Right cardiac atrium (tissue), 5 donors: ENCODE results near the gene NKAPD1. TPM values are rescaled to one million over a fixed set of nuclear protein-coding genes. Genes with fewer than 3 reads are reported as not detected.
A peak's percentile ranks its signal among the peaks of the same experiment; 100 is the strongest.

Experiments used
- ATAC-seq, 2 donors: fragments of 200-7000 bp; cut with Tn5 transposase; one replicate each; pipeline versions ENCODE4 v1.8.0 to v1.9.1; 2020; ENCODE audit warnings: moderate library complexity in 2 of 2, mild to moderate bottlenecking in 1 of 2
- DNase-seq, 3 donors: peaks; one replicate each; pipeline ENCODE4 v3.0.0-alpha.2; 2020
- H3K27ac ChIP-seq: one replicate; pipeline ENCODE4 v1.5.1; 2013; ENCODE audit warnings: mild to moderate bottlenecking, low read length, control low read depth, moderate library complexity
- H3K27me3 ChIP-seq: one replicate; pipeline ENCODE4 v1.6.1; 2013; ENCODE audit not compliant: control insufficient read depth, insufficient read depth
- H3K4me1 ChIP-seq: one replicate; pipeline ENCODE4 v1.6.1; 2013; ENCODE audit warnings: low read length; ENCODE audit not compliant: control insufficient read depth, insufficient read depth
- H3K4me3 ChIP-seq: one replicate; pipeline ENCODE4 v1.5.1; 2013; ENCODE audit warnings: low read length, control low read depth
- H3K9me3 ChIP-seq: one replicate; pipeline ENCODE4 v1.6.1; 2013; ENCODE audit warnings: low read length; ENCODE audit not compliant: control insufficient read depth
- WGBS: extraction: QIAGEN DNeasy Blood & Tissue Kit; methylation state at CpG from one replicate; pipeline ENCODE4 v1.1.7; 2013; 5-methylcytosine and 5-hydroxymethylcytosine counted together
- intact Hi-C, 4 donors: fragments of 100-400 bp; cut with DNase I; formaldehyde crosslinking; loops; one replicate each; pipeline versions ENCODE4 v1.11.0 to v1.14.0; 2022 to 2023
- polyA plus RNA-seq: library from polyadenylated mRNA; stranded (reverse); fragments of 200-250 nt; gene quantifications from one replicate; pipeline ENCODE4 v1.2.3, GENCODE V29; 2013
- total RNA-seq, 4 donors: library from RNA; stranded (reverse); fragmentation: NEBNext Ultra II Directional; extraction: Animal tissue kit (Norgen Biotek cat#: 25700); gene quantifications; one replicate each; pipeline ENCODE4 v1.2.1, GENCODE V29; 2021
- donor health status: healthy with polysubstance abuse.
- donor health status: DM: no; HTN: yes; CAD: no.
- donor health status: DM: no; HTN: no; CAD: no.
- donor health status: DM: no; HTN: yes; CAD: no; lungs with severe emphysema.
- donor health status: DM: yes; HTN: yes; CAD: no.

NKAPD1 gene
- total and polyA plus RNA-seq, 5 donors, result 5.0 to 9.8 (median 8.3) TPM

DNA sequence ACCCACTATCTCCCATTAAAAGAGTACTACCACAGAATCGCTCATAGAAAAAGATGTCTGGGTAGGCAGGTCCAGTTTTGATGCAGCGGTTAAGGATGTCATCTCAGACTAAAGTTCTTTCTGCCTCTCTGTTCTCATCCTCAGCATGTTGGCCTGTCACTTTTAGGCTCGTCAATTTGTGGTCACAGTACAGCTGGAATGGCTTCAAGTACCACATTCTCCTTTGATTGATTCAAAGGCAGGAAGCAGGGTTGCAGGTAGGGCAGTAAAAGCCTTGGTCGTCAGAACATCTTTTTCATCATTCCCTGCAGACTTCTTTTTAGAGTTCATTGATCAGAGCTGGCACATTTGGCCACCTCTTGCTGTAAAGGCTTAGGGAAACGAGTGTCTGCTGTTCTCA is 41.3 kb downstream of the NKAPD1 start:
- no peak for ATAC-seq
- no peaks in the 10 kb centered on the region for H3K27me3 ChIP-seq
- H3K27ac ChIP-seq, result no peak overlapping the region
- no peaks in the 10 kb centered on the region for H3K9me3 ChIP-seq
- DNase-seq, result no peak
- peaks cover 1% of the 10 kb centered on the region for H3K4me1 ChIP-seq
- H3K4me3 ChIP-seq, result no peak overlapping the region
- intact Hi-C loops, result loop anchor here in 1 of 4 donors (10.0 kb wide), 1 partner anchor 59 kb away; the partner anchor contains the start of gene BCO2
- WGBS, result 79% methylated on average over 5 of the region's 5 CpGs

DNA sequence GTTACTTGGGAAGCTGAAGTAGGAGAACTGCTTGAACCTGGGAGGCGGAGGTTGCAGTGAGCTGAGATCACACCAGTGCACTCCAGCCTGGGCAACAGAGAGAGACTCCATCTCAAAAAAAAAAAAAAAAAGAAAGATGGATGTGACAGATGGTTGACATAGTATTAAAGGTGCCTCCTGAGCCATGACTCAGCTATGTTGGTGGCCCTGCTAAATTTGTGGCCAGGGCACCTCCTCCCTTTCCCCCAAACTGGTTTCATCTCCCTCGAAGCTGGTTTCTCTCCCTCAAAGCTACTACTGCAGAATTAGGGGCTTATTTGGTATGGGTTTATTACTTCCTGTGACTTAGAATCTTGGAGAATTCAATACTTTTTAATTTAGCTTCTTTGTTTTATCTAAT is 44.1 kb downstream of the NKAPD1 start:
- Histone ChIP-seq H3K27ac (no peak overlapping the region), H3K27me3 (no peaks in the 10 kb centered on the region), H3K4me3 (no peak overlapping the region), H3K9me3 (no peaks in the 10 kb centered on the region), H3K4me1 (peaks cover 1% of the 10 kb centered on the region)
- intact Hi-C loops, result loop anchor here in 1 of 4 donors (10.0 kb wide), 1 partner anchor 57 kb away; the partner anchor contains the start of gene BCO2
- 92% methylated on average over 2 of the region's 2 CpGs for WGBS
- DNase-seq, result no peak
- ATAC-seq, result no peak

DNA sequence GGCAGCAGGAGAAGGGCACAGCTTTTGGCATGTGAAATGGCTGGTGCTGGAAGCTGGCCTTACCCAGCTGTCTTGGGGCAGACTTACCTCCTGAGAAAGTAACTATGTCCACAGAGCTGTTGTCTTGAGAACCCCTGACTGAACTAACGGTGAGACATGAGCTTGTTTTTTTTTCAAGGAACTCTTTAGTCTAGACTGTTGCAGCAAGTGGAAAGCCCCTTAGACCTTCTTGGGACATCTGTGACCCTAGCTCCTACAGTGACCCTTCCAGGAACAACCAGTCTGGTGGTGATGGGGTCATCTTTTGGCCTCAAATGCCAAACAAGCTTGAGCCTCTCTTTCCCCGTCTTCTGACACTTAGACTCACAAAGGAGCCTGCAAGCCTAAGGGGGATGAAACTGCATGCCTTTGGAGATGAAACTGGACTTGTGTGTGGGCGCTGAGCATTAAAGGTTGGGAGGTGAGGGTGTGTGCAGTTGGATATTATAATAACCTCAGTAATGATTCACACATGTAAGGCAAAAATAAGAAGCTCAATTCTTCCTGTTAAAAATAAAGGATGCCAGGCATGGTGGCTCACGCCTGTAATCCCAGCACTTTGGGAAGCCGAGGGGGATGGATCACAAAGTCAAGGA is 48.0 kb downstream of the NKAPD1 start:
- H3K27me3 ChIP-seq, result no peaks in the 10 kb centered on the region
- 93% methylated on average over 5 of the region's 5 CpGs for WGBS
- H3K9me3 ChIP-seq, result no peaks in the 10 kb centered on the region
- no peak for ATAC-seq
- no peak overlapping the region for H3K4me3 ChIP-seq
- H3K27ac ChIP-seq, result no peak overlapping the region
- no peaks in the 10 kb centered on the region for H3K4me1 ChIP-seq
- intact Hi-C loops, result no loop called here
- DNase-seq, result no peak

DNA sequence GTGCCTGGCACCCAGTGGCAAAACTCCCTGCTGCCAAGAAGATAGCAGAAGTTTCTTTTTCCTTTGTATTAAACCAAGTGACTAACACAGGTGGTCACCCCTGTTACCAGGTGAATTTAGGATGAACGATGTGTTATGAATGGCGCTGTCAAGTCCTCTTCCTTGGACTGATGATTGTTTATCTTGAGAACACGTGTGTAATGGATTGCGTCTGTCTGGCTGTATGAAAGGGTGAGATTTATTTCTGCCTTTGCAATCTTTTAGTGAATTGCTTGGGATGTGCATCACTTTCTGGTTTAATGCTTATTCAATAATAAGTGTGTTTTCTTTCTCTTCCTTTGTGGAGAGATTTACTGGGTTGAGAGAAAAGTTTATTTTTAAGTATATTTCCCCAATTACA is 49.0 kb downstream of the NKAPD1 start:
- intact Hi-C loops, result no loop called here

DNA sequence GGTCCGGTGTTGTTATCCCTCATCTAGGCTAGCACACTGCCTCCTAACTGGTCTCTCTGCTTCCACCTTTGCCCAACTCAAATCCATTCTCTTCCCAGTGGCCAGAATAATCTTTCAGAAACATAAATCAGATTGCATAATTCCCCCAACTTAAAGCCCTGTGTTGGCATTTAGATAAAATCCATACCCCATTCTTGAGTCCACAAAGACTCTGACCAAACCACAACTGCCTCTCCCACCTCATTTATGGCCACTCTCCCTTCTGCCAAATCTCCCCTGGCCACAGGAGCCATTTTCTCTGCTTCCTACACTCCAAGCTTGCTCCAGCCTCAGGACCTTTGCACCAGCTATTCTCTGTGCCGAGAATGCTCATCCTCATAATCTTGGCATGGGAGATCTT is 53.0 kb downstream of the NKAPD1 start:
- intact Hi-C loops, result no loop called here
- H3K27me3 ChIP-seq, result no peaks in the 10 kb centered on the region
- 97% methylated on average over 2 of the region's 2 CpGs for WGBS

More for the DNA sequence above, 49.0 kb downstream of the NKAPD1 start:
- 69% methylated on average over 4 of the region's 4 CpGs for WGBS
- H3K27ac ChIP-seq, result no peak overlapping the region
- no peak overlapping the region for H3K4me3 ChIP-seq
- ATAC-seq (no peak), DNase-seq (no peak)
- H3K27me3 ChIP-seq, result no peaks in the 10 kb centered on the region
- no peaks in the 10 kb centered on the region for H3K9me3 ChIP-seq
- no peaks in the 10 kb centered on the region for H3K4me1 ChIP-seq

DNA sequence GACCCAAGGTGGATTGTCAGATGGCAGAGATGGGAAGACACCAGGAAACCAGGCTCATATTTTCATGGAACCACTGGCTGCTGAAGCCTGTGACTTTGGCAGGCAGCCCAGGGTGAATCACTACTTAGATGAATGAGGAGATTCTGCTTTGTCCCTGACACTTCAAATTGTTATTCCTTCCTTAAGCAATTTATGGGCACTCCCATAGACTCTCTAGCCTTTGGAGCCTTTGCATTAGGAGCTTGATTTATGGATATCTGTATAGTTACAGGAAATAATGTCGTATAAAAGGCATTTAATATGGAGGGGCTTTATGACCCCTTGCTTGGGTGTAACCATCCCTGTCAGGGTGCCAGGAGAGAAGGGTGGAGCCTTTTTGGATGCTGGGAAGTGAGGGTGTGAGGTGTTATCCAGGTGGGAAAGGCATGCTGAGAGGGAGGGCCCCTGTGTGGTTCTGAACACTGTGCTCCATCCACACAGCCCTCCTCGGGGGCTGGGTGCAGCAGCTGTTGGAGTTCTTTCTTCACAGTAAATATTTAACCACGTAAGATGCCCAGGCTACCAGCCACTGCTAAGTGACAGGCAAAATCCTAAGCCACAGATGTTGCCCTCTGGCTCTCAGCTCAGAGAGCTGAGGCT is 54.5 kb downstream of the NKAPD1 start:
- H3K9me3 ChIP-seq, result no peaks in the 10 kb centered on the region
- ATAC-seq (peak in 1 of 2 donors; percentile 44), DNase-seq (peak in 2 of 3 donors; percentile 35 to 56)
- intact Hi-C loops, result no loop called here
- H3K27me3 ChIP-seq, result no peaks in the 10 kb centered on the region
- H3K4me1 ChIP-seq, result no peaks in the 10 kb centered on the region
- WGBS, result 62% methylated on average over 3 of the region's 3 CpGs
- H3K27ac ChIP-seq, result no peak overlapping the region
- no peak overlapping the region for H3K4me3 ChIP-seq

More for the DNA sequence above, 53.0 kb downstream of the NKAPD1 start:
- no peak overlapping the region for H3K4me3 ChIP-seq
- DNase-seq, result no peak
- ATAC-seq, result no peak
- H3K9me3 ChIP-seq, result no peaks in the 10 kb centered on the region
- no peaks in the 10 kb centered on the region for H3K4me1 ChIP-seq
- no peak overlapping the region for H3K27ac ChIP-seq

DNA sequence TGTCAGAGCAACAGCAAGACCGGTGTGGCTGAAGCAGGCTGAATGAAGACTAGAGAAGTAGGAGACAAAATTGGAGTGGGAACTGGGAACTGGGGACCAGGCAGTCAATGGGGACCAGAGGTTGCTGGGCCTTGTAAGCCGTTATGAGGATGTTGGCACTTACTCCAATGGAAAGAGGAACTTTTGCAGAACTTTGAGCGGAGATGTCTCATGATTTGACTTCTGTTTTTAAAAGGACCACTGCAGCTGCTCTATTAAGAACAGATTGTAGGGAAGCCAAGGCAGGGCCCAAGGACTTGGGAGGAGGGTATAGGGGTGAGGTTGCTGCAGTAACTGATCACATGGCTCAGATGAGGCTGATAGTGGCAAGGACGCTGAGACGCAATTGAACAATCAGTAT is 55.6 kb downstream of the NKAPD1 start:
- H3K4me3 ChIP-seq, result no peak overlapping the region
- H3K9me3 ChIP-seq, result no peaks in the 10 kb centered on the region
- H3K4me1 ChIP-seq, result no peaks in the 10 kb centered on the region
- H3K27me3 ChIP-seq, result no peaks in the 10 kb centered on the region
- 85% methylated on average over 5 of the region's 5 CpGs for WGBS
- DNase-seq, result no peak
- intact Hi-C loops, result no loop called here
- H3K27ac ChIP-seq, result no peak overlapping the region
- peak; percentile 41 to 61 for ATAC-seq

DNA sequence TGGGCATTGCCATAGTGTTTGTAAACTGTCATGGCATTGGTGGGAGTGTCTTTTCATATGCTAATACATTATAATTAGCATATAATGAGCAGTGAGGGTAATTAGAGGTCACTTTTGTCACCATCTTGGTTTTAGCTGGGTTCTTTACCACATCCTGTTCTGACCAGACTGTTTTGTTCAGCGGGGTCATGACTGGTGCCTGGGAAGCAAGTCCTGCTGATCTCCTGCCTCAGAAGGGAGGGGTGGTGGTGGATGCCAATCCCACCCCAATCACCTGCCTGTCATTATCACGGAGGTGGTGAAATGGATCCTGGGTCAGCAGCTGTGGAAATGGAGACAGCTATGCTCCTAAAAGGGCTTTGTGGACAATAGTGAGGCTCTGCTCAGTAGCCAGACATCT is 58.6 kb downstream of the NKAPD1 start:
- WGBS, result 70% methylated on average over 2 of the region's 2 CpGs
- no peak overlapping the region for H3K4me3 ChIP-seq
- ATAC-seq, result no peak

DNA sequence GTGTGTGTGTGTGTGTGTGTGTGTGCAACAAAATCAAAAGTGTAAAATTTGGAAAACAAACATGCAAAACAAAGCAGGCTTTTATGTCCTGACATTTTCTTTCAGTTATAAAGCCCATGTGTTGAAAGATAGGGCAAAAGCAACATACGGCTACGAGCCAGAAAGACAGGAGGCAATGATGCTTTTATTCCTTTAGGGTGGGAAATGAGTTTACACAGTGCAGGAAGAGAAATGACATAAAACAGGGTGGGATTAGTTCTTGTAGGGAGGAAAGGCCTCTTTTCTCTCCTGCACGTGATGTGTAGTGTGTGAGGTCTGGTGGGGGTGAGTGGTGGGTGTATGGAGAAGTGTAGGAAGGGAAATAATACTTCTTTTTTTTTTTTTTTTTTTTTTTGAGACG is 60.4 kb downstream of the NKAPD1 start:
- Histone ChIP-seq H3K9me3 (no peaks in the 10 kb centered on the region), H3K27ac (no peak overlapping the region), H3K4me3 (no peak overlapping the region), H3K4me1 (no peaks in the 10 kb centered on the region), H3K27me3 (no peaks in the 10 kb centered on the region)
- intact Hi-C loops, result no loop called here
- no peak for ATAC-seq
- WGBS, result 86% methylated on average over 3 of the region's 4 CpGs
- DNase-seq, result no peak

More for the DNA sequence above, 58.6 kb downstream of the NKAPD1 start:
- Histone ChIP-seq H3K27me3 (no peaks in the 10 kb centered on the region), H3K9me3 (no peaks in the 10 kb centered on the region), H3K27ac (no peak overlapping the region), H3K4me1 (no peaks in the 10 kb centered on the region)
- DNase-seq, result no peak
- intact Hi-C loops, result no loop called here
